Choroid plexus epithelial cell (primary cell): ENCODE data around the gene CCDC91.

ENCODE experiments used
- DNase-seq: peaks from one replicate; pipeline ENCODE4 v3.0.0-alpha.2; 2010; ENCODE audit warnings: low read depth
- H3K4me3 ChIP-seq: 2 replicates; pipeline ENCODE4 v1.5.1; 2011; ENCODE audit warnings: low read depth, mild to moderate bottlenecking, control low read depth, low read length, moderate library complexity
- CTCF ChIP-seq: conservative IDR thresholded peaks from 2 replicates; pipeline ENCODE4 v1.5.1; 2011; ENCODE audit warnings: low read depth, mild to moderate bottlenecking, control low read depth, inconsistent platforms, low read length, moderate library complexity

The CCDC91 gene

DNA sequence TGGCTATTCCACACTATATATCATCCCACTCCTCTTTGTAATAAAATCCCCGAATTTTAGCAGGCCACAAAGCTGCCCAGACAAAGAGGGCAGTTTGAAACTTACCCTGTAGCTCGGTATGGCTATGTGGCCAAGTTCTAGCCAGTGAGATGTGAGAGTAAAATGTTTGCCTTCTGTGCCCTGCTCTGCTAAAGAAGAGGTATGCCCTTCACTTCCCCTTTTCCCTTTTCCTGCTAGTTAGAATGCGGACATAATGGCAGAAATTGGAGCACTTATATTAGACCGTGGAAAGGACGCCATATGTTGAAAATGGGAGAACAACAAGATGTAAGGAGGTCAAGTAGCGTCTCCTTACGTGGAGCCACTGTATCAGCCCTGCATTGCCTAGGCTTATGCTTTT, 11.5 kb upstream of the CCDC91 start:
- DNase-seq = no peak
- TF ChIP-seq CTCF = no peak
- no peak overlapping the region for H3K4me3 ChIP-seq

- no peak for TF ChIP-seq CTCF
- DNase-seq = no peak
- no peak overlapping the region for H3K4me3 ChIP-seq
These were observed 9.5 kb upstream of the CCDC91 start for GRCh38 chr12:28180786-28181185.

DNA sequence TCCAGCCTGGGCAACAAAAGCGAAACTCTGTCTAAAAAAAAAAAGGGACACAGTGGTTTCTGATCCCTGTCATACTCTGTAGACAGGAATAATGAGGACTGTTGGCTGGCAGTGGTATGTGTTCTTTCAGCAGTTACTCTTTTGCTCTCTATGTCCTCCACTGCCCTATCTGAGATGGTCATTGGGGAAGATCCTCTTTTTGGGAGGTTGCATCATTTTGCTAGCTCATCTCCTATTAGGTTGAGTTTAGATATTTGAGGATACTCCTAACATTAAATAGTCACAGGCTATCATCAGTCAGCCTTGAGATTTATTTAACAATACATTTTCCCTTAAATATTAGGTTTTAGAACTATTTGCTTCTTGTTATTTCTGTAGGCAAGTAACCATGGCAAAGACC, 5.9 kb upstream of the CCDC91 start:
- TF ChIP-seq CTCF = no peak
- H3K4me3 ChIP-seq = no peak overlapping the region
- no peak for DNase-seq

DNA sequence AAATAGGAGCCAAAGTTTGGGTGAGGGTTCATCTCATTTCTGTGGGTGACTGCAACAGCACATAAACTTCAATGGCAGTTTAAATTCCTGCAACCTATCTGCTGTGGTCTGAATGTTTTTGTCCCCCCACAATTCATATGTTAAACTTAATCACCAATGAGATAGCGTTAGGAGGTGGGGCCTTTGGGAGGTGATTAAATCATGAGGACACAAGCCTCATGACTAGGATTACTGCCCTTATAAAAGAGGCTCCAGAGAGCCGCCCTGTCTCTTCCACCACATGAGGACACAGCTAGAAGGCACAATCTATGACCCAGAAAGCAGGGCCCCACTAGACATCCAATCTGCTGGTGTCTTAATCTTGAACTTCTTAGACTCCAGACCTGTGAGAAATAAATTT, 3.8 kb upstream of the CCDC91 start:
- TF ChIP-seq CTCF = no peak
- no peak for DNase-seq
- H3K4me3 ChIP-seq = no peak overlapping the region

DNA sequence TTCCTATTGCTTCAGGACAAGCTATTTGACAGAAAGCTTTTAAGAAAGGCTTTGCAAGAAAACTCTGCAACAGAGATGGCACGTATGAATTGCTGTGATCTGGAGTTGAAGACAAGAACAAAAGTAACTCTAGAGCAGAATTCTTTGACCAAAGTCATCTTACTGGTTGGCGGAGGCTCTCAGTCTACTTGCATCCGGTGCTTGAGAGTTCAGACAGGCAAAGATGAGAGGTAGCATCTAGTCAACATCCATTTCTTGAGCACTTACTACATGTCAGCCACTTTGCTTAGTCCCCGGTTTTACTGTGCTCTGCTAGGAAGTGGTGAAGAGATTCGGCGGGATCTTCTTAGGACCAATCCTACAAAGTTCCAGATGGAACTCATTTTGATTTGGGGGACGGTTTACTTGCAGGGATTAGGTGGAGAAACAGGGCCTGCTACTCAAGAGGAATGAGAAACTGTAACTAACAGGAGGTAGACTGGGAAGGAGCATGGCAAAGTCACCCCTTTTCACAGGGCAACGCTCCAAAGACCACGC, 404 bp upstream of the CCDC91 start:
- DNase-seq = no peak
- TF ChIP-seq CTCF = no peak
- H3K4me3 ChIP-seq = peak overlapping the region; percentile 95

GRCh38 chr12:28191051-28192048, 1.1 kb downstream of the CCDC91 start:
- peak; percentile 37 for DNase-seq
- no peak for TF ChIP-seq CTCF
- H3K4me3 ChIP-seq = peak overlapping the region; percentile 95
